CD4-positive, alpha-beta T cell treated with Interleukin-17A for 4 hours (primary cell): ENCODE measurements around the gene EEF1AKMT3.

Source experiments
- DNase-seq: peaks from one replicate; pipeline ENCODE4 v3.0.0-alpha.2; 2020; ENCODE audit warnings: mixed read lengths

Gene EEF1AKMT3

DNA sequence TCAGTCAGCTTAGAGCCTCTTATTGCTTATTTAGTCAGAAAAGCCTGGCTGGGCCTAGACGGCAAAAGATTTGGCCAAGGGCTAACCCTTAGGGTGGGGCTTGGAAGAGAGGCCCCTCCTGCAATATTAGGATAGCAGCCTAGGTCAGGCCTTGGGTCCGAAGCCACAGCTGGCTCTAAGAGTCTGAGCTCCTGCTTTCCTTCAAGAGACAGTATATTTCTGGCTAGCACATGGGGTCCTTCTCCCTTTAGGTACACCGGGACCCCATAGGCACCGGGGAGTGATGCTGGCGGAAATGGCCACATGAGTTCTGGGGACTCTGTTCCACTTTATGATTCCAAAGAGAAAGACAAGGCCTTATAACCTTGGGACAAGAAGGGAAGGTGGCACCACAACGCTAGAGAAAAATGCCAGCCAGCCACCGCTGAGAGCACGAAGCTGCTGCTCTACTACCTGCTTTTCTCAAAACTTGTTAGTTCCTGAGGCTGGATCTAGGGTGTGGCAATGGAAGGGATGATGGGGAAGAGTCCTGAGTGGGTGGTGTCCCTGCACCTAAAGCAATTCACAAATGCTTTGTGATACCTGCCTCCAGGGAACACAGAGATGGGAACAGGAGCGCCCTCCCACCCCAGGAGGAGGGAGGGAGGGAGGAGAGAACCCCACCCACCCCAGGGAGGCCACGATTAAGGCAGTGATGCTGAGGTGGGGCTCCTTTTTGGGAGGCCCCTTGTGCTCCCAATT is 49.2 kb downstream of the EEF1AKMT3 start:
- no peak for DNase-seq

DNA sequence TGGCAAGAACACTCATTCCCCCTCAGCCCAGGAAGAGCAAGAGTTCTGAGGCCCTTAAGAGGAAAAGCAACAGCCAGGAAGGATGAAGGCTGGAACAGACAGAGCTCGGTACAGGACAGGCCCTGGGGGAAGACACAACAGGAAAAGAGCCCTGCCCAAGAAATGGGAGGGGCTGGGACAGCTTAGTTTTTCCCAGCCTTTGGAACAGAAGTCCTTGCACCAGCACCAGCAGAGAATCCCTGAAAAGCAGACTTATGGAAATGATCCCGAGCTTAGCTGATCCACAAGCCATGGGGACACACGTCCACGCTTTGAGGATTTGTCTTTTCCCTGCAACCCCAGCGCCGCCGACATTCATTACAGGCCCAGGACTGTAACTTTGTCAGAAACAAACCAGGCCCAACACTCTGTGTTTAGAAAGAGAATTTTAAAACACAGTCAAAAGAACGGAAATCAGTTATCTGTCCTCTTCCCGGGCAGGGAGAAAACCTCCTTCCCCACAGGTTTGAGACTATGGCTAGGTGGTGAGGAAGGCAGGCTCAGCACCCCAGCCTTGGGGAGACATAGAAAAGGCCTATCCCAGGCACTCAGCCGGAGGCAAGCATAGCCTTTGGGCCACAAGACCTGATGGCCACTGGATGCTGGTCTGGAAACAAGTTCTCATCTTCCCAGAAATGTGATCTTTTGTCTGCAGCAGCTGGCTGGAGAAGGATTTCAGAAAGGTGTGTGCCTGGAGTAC is 50.1 kb downstream of the EEF1AKMT3 start:
- DNase-seq, result no peak

DNA sequence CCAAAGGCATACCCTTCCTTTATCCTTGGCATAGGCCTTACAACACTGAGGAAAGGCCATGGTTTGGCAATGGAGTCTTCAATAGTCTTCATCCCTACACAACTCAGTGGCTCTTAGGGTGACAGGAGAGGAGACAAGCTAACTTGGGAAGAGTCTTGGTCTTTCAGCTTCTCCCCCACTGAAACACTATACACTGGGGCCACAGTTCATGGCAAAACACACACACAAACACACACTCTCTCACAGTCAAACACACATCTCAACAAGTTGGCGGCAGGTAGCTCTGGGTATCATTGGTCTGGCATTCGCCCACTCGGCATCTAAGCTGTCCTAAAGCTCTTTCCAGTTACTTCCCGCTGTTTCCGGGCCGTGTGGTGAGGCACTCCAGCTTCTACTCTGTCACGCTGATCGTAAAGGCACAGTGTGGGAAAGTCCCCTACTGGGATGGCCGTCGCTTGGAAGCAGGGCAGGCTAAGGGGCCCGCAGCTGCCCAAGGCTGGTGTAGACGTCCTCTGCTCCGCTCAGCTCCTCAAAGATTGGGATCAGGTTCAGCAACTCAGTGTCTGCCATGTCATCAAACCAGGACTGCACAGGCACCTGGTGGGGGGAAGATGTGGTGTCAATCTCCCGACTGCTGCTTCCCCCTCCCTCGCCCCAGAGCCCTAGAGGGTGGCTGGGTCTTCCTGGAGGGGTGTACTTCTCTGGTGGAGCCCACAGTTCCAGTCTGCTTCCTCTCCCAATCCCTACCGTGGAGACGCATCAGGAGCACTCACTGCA is 50.9 kb downstream of the EEF1AKMT3 start:
- no peak for DNase-seq

DNA sequence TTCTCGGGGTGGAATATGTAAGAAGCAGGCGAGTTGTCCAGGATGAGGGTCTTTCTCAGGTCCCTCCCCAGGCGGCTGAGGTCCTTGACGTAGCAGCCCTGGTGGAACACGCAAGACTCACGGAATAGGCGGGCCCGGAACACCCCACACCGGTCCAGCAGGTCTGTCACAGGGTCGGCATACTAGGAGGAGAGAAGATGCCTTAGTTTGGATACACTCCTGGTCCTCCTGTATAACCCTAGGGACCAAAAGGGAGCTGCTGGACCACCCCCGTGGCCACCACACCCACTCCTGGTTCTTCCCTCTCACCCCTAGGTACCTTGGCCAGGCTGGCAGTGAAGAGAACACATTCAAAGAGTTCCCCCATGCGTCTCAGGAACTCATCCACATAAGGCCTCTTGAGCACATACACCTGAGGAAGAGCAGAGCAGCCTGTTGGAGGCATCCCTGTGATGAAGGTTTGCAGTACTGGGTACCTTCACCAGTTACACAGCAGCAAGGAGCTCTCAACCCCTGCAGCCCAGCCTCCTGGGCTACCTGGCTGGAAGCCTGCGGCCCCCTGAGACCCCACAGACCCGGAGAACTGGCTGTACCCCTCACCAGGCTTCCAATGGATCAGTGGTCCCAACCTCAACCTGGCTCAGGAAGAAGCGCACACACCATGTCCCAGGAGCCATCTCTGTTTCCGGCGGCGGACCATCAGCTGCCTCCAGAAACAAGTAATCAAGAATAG is 51.7 kb downstream of the EEF1AKMT3 start:
- no peak for DNase-seq

DNA sequence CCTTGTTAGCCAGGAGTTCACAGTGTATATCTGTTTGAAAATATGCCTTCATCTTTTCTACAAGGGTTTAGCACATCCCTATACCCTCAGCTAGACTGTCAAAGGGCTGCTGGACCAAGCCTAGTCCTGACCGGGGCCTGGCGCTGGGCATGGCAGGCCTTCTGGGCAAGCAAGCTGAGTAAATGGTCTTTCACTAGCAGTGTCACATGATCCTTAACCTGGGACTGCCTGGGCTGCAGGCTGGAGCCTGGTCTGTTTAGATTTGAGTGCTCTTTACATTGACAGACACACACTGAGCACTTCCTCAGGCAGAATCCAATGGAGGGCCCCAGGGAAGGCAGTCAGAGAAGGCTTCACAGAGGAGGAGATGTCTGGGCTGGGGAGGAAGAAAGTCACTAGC is 53.0 kb downstream of the EEF1AKMT3 start:
- DNase-seq, result no peak

DNA sequence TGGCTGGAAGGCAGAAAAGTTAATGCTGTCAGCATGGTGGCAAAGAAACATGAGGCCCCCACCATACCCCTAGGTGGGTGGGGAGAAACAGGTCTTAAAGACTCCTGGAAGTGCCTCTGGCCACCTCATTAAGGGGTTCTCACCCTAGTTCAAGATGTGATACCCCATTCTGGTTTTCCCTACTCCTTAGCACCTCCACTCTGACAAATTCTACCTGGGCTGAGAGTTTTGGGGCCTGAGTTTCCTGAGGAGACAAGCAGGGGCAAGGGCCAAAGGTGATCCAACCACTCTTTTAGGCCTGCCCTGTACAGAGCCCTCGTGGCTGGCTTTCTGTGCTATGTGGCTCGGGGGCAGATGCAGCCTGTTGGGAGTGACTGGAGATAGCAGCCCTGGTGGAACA is 54.0 kb downstream of the EEF1AKMT3 start:
- DNase-seq, result no peak

DNA sequence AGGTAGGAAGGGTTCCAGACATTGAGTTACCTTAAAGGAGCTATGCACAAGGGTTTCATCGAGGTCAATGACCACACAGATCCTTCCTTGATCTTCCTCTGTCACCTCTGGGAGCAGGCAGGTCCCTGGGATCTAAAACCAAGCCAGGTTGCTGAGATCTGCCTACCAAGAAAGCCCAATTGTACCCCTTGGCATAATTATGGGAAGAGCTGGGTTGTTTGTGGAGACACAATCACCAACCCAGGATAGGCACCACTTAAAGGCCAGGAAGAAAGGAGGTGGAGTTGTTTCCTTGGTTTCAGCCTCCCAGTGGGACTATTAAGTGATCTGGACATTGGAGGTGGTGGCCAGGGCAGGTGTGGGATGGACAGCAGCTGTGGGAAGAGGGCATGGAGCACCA is 54.6 kb downstream of the EEF1AKMT3 start:
- no peak for DNase-seq

DNA sequence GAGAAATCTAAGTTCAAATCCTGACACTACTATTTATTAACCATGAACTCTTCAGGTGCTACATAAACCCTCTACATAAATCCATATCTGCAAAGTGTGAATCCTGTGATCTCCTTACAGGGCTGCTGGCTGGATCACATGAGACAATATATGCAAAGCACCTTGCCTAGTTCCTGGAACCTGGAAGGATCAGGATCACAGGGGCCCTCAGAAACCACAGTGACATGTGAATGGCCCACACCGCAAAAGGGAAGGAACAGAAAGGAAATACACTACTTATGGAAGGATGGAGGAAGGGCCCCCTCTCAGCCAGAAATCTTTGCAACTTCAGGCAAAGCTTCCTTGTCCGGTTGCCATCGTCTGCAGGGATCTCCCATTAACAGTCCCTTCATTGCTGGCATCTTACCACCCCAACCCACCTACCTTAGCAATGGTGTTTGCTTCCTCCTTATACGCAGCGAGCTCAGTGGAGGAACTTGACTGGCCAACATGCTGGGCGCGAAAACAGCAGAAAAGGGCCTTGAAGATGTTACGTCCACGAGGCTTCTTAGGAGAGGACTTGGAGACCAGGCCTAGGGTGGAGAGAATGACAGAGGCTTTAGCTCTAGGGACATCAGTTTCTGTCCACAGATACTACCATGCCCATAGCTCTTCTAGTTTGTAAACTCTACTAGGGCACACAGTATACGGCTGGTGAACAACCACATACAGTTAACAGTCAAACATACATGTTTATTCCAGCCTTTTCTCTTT is 56.8 kb downstream of the EEF1AKMT3 start:
- DNase-seq, result no peak

DNA sequence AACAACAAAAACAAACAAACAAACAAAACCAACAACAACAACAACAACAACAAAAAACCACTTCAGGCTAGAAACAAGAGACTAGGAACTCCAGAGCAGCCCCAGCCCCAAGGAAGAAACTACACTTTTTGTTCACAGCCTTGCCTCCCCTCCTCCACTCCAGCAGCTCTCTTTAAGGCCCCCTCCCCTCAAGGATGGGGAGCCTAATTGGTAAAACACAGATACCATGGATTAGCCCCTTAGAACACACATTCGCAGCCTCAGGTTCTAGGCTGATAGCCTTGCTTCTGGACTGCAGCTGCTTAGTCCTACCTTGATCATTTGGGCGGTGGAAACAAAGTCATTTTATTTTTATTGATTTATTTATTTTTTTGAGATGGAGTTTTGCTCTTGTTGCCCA is 58.0 kb downstream of the EEF1AKMT3 start:
- DNase-seq, result no peak
